Lung microvascular endothelial cell (primary cell): ENCODE results near the gene ING2. TPM values are rescaled to one million over a fixed set of nuclear protein-coding genes. Genes with fewer than 3 reads are reported as not detected.
"Not testable (repeated sequence)": the region's sequence is repeated elsewhere in the genome, so short reads cannot be mapped to it uniquely, and the experiment has no call there.

ENCODE experiments used
- DNase-seq, 2 donors: peaks; one replicate each; pipeline versions ENCODE4 v3.0.0 to v3.0.0-alpha.2; 2010; ENCODE audit warnings: low read depth in 2 of 2
- total RNA-seq: library from RNA; depleted of rRNA; stranded (reverse); fragments of >200 nt; gene quantifications from 2 replicates; pipeline ENCODE4 v1.2.1, GENCODE V29; 2014

The ING2 gene
- total RNA-seq, 1 donor from 2014 or later, result 3.4 TPM

DNA sequence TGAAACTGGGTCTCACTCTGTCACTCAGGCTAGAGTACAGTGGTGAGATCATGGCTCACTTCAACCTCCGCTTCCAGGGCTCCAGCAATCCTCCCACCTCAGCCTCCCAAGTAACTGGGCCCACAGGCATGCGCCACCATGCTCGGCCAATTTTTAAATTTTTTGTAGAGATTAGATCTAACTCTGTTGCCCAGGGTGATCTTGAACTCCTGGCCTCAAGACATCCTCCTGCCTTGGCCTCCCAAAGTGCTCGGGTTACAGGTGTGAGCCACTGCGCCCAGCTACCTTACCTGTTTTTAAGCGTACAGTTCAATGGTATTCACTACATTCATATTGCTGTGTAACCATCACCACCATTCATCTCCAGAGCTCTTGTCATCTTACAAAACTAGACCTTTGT is 41.5 kb downstream of the ING2 start:
- no peak for DNase-seq

DNA sequence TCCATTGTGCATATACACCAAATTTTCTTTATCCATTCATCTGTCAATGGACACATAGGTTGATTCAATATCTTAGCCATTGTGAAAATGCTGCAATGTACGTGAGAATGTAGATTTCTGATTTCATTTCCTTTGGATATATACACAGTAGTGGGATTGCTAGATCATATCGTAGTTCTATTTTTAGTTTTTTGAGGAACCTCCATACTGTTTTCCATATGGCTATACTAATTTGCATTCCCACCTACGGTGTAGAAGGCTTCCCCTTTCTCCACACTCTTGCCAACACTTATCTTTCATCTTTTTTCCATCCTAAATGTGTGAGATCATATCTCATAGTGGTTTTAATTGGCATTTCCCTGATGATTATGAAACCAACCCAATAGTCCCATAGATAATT is 43.4 kb downstream of the ING2 start:
- no peak for DNase-seq

DNA sequence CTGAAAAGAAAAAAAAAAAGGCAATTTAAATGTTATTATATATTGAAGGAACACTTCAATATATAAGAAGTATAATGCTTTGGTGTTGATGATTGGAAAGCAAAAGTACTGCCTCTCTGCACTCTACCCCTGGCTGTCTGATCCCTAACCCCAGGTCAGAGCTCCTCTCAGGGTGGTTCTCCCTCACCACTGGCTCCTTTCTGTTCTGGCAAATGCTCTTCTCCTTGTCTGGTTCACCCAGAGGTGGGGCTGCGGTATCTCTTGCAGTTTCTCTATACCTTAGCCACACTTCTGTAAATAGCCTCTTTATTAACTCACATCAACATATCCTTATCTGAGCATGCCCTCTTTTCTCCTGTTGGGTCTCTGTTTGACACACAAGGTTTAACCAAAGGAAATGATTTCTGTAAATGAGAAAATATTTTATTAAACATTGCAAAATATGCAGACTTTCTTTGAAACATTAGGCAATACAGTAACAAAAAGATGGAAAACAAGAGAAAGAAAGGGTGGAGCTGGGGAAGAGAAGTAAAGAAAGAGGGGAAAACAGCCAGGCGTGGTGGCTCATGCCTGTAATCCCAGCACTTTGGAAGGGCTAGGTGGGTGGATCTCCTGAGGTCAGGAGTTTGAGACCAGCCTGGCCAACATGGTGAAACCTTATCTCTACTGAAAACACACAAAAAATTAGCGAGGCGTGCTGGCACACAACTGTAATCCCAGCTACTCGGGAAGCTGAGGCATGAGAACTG is 45.7 kb downstream of the ING2 start:
- no peak for DNase-seq

DNA sequence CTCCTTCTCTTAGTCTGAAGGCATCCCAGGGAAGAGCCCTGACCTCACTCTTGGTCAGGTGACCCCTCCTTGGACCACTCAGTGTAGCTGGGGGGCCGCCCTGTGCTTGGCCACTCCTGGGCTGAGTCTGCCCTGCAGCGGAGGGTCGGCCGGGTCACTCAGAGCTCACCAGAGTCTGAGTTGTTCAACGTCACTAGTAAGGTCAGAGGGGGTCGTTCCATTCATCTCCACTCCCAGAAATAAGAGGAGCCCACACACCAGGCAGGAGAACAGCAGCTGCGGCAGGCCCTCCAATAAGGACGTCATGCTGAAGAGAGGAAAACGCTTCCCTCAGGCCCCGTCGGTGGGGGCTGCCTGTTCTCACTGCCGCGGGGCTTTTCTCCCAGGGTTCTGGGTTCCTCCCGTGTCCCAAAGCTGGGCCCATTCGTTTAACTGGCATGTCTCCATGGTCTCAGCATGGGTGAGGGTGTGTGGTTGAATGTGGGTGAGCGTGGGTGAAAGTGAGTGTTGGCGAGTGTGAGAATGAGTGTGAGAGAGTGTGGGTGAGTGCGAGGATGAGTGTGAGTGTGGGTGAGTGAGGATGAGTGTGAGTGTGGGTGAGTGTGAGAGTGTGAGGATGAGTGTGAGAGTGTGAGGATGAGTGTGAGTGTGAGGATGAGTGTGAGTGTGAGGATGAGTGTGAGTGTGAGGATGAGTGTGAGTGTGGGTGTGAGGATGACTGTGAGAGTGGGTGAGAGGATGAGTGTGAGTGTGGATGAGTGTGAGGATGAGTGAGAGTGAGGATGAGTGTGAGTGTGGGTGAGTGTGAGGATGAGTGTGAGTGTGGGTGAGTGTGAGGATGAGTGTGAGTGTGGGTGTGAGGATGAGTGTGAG is 47.7 kb downstream of the ING2 start:
- no peak for DNase-seq

DNA sequence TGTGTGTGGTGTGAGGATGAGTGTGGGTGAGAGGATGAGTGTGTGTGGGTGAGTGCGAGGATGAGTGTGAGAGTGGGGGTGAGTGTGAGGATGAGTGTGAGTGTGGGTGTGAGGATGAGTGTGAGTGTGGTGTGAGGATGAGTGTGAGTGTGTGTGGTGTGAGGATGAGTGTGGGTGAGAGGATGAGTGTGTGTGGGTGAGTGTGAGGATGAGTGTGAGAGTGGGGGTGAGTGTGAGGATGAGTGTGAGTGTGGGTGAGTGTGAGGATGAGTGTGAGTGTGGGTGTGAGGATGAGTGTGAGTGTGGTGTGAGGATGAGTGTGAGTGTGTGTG is 48.3 kb downstream of the ING2 start:
- not testable (repeated sequence) for DNase-seq

DNA sequence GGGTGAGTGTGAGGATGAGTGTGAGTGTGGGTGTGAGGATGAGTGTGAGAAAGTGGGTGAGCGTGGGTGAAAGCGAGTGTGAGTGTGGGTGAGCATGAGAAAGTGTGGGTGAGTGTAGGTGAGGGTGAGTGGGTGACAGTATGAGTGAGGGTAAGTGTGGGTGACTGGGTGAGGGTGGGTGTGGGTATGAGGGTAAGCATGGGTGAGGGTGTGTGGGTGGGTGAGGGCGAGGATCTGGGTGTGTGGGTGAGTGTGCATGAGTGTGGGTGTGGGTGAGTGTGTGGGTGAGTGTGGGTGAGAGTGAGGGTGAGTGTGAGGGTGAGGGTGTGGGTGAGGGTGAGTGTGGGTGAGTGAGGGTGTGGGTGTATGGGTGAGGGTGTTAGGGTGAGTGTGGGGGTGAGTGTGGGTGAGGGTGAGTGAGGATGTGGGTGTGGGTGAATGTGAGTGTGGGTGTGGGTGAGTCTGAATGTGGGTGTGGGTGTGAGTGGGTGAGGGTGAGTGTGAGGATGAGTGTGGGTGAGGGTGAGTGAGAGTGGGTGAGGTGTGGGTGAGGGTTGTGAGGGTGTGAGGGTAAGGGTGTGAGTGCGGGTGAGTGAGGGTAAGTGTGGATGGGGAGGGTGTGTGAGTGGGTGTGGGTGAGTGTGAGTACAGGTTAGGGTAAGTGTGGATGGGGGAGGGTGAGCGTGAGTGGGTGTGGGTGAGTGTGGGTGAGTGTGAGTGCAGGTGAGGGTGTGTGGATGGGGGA is 48.9 kb downstream of the ING2 start:
- DNase-seq, result no peak

DNA sequence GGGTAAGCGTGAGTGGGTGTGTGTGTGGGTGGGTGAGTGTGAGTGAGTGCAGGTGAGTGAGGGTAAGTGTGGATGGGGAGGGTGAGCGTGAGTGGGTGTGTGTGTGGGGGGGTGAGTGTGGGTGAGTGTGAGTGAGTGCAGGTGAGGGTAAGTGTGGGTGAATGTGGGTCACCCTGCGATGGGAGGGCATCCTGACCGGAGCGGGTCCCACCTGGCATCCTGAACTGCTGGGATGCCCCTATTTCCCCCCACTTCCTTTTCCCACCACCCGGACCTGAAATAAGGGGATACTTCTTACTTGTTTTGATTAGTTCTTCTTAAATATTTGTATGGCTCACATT is 49.5 kb downstream of the ING2 start:
- no peak for DNase-seq

DNA sequence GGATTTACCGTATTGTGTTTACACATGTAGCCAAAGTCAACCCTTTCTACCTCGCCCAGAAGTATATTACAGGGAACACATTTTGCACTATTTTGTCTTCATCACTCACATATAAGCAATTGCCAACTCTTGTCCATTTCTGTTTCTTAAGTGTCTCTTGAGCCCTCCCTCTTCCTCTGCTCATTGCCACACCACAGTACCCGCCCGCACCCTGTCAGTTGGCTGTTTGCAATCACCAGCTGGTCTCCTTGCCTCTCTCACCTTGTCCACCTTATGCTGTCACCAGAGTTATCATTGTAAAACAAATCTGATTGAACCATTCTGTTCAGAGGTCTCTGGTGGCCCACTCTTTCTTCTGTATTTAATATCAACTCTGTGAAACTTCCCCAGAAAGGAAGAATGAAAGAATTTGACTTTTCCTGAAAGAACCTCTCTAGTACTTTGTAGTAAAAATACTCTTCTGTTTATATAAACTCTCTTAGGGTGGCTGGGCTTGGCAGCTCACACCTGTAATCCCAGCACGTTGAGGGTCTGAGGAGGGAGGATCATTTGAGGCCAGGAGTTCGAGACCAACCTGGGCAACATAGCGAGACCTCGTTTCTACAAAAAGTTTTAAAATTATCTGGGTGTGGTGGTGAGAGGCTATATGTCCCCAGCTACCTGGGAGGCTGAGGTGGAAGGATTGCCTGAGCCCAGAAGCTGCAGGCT is 50.2 kb downstream of the ING2 start:
- no peak for DNase-seq

DNA sequence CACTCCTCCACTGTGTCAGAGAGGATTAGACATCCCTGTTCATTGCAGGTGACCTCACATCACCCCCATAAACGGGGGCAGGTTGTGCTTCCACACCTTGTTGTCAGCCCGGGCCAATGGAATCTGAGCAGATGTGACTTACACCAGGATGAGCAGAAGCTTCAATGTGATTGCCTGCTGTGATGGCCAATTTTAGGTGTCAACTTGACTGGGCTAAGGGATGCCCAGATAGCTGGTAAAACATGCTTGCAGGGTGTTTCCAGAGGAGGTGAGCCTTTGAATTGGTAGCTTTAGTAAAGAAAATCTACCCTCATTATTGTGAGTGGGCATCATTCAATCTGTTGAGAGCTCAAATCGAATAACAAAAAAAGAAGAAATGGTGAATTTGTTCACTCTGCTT is 52.1 kb downstream of the ING2 start:
- DNase-seq, result no peak

DNA sequence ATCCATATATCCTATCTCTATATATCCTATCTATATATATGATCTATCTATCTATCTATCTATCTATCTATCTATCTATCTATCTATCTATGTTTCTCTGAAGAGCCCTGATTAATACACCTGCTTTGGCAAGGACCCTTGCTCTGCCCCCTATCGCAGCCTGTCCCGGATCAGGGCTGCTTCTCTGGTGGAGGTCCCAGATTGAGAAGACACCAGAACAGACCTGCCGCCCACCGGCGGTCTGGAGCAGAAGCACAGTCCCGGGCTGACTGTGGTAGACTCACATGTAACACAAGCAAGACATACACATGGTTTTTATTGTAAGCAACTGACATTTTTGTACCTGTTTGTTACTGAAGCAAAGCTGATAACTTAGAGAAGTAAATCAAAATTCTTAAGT is 52.8 kb downstream of the ING2 start:
- no peak for DNase-seq

DNA sequence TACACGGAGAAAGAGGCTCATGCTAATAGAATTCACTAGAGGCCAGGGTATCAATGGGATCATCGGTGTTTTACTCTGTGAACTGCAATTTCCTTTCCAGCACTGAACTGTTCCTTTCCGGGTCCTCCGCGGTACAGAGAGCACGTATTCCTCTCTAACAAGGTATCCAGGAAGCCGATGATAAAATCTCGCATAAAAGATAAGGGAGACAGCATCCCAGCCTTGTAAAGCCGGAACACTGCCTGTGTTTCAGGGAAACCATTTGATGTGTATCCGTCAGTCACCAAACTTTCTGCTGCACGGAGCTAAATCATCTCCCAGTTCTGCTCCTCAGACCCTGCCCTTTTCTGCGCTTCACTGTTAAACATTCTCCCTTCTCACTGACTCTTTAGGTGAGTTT is 54.0 kb downstream of the ING2 start:
- no peak for DNase-seq

DNA sequence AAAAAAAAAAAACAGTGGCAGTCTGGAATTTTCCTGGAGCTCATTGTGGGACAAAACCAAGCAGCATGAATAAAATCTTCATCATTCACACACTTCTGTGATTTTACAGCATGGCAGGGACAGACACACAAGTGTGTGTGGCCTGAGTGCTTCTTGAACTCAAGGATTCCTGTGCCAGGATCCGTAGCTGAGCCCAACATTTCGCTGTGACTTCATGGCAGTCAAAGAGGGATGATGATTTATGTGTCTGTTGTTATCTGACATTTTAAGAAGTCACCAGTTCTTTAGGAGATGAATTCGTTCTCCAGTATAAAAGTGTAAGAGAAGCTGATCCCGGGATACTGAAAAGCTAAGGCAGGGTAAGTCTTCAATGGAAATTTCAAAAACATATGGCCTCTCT is 57.0 kb downstream of the ING2 start:
- no peak for DNase-seq

Other genes with a start within 250 kb of the ING2 start
- gene CLDN22, start 184.8 kb upstream of the ING2 start, total RNA-seq, result not detected in 2 replicates
- gene CLDN24, start 182.6 kb upstream of the ING2 start, total RNA-seq, result not detected in 2 replicates
- gene CDKN2AIP, start 60.4 kb upstream of the ING2 start, total RNA-seq, result 10.2 and 13.7 TPM in 2 replicates
- gene RWDD4, start 154.1 kb downstream of the ING2 start, total RNA-seq, result 9.8 and 11.9 TPM in 2 replicates
- gene TRAPPC11, start 154.2 kb downstream of the ING2 start, total RNA-seq, result 21.6 and 22.6 TPM in 2 replicates